ENCODE results near the gene CRLF3.

Gene CRLF3

GRCh38 chr17:30824002-30824355 lies 513 bp downstream of the CRLF3 start:
- H3K4me1 ChIP-seq (ENCODE audit: control insufficient read depth, insufficient read depth, low read length), result peaks cover 22% of the 10 kb centered on the region
- H3K4me3 ChIP-seq (ENCODE audit: low read depth, low read length), result peak overlapping the region; percentile 93
- no peaks in the 10 kb centered on the region for H3K9me3 ChIP-seq (ENCODE audit: control insufficient read depth, insufficient read depth, low read depth, low read length)
- POLR2A ChIA-PET, result interaction anchor here (0.5 to 2.1 kb wide), 10 partner anchors 13 to 533 kb away, joined by 3 to 9 read pairs (median 4); partner anchors contain the start of gene BLMH
- peak overlapping the region; percentile 95 for H3K27ac ChIP-seq (ENCODE audit: extremely low read depth, low read depth, low read length)
- CTCF ChIA-PET, result interaction anchor here (0.6 to 3.0 kb wide), 9 partner anchors 13 to 720 kb away, joined by 3 to 19 read pairs (median 3); no protein-coding TSS in a partner anchor
- H3K36me3 ChIP-seq (ENCODE audit: control insufficient read depth in 2 of 2, insufficient read depth in 1 of 2, low read length in 2 of 2), result peaks cover 0 to 4% of the 10 kb centered on the region in 2 experiments; a peak in 2 of 3 replicates
- TF ChIP-seq REPIN1 (tag by site-specific recombination; IDR thresholded peaks at IDR 0.05; ENCODE audit: low read depth), result no peak
- TF ChIP-seq, protein P1, sequence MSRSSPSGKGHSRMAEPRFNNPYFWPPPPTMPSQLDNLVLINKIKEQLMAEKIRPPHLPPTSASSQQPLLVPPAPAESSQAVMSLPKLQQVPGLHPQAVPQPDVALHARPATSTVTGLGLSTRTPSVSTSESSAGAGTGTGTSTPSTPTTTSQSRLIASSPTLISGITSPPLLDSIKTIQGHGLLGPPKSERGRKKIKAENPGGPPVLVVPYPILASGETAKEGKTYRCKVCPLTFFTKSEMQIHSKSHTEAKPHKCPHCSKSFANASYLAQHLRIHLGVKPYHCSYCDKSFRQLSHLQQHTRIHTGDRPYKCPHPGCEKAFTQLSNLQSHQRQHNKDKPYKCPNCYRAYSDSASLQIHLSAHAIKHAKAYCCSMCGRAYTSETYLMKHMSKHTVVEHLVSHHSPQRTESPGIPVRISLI (tag by site-specific recombination; IDR thresholded peaks at IDR 0.05), result no peak
- TF ChIP-seq ZNF560 (tag by site-specific recombination; IDR thresholded peaks at IDR 0.05; ENCODE audit: borderline replicate concordance), result no peak
- TF ChIP-seq ZNF610 (tag by site-specific recombination; IDR thresholded peaks at IDR 0.05; ENCODE audit: borderline replicate concordance), result no peak; the same call in 1 of the 2 replicates
- TF ChIP-seq ZNF274 (IDR thresholded peaks at IDR 0.05; ENCODE audit: low read length), result no peak
- no peak for TF ChIP-seq ZNF274 (tag by site-specific recombination; IDR thresholded peaks at IDR 0.05; ENCODE audit: borderline replicate concordance)
- TF ChIP-seq ZNF623 (tag by site-specific recombination; IDR thresholded peaks at IDR 0.05), result no peak
- TF ChIP-seq ZFHX2 (tag by site-specific recombination; conservative IDR thresholded peaks at IDR 0.05), result peak; percentile 81
- TF ChIP-seq, protein P2, sequence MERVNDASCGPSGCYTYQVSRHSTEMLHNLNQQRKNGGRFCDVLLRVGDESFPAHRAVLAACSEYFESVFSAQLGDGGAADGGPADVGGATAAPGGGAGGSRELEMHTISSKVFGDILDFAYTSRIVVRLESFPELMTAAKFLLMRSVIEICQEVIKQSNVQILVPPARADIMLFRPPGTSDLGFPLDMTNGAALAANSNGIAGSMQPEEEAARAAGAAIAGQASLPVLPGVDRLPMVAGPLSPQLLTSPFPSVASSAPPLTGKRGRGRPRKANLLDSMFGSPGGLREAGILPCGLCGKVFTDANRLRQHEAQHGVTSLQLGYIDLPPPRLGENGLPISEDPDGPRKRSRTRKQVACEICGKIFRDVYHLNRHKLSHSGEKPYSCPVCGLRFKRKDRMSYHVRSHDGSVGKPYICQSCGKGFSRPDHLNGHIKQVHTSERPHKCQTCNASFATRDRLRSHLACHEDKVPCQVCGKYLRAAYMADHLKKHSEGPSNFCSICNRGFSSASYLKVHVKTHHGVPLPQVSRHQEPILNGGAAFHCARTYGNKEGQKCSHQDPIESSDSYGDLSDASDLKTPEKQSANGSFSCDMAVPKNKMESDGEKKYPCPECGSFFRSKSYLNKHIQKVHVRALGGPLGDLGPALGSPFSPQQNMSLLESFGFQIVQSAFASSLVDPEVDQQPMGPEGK (tag by site-specific recombination; IDR thresholded peaks at IDR 0.05), result no peak; the same call in none of the 2 replicates
- TF ChIP-seq, protein P3, sequence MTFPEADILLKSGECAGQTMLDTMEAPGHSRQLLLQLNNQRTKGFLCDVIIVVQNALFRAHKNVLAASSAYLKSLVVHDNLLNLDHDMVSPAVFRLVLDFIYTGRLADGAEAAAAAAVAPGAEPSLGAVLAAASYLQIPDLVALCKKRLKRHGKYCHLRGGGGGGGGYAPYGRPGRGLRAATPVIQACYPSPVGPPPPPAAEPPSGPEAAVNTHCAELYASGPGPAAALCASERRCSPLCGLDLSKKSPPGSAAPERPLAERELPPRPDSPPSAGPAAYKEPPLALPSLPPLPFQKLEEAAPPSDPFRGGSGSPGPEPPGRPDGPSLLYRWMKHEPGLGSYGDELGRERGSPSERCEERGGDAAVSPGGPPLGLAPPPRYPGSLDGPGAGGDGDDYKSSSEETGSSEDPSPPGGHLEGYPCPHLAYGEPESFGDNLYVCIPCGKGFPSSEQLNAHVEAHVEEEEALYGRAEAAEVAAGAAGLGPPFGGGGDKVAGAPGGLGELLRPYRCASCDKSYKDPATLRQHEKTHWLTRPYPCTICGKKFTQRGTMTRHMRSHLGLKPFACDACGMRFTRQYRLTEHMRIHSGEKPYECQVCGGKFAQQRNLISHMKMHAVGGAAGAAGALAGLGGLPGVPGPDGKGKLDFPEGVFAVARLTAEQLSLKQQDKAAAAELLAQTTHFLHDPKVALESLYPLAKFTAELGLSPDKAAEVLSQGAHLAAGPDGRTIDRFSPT (tag by site-specific recombination; IDR thresholded peaks at IDR 0.05), result 0 out of 2 replicates have a peak, but pooled peaks have one; percentile 45
- TF ChIP-seq MYNN (tag by site-specific recombination; IDR thresholded peaks at IDR 0.05; ENCODE audit: borderline replicate concordance), result no peak
- no peak for TF ChIP-seq ZXDB (tag by site-specific recombination; IDR thresholded peaks at IDR 0.05)
- no peak for TF ChIP-seq ZNF776 (tag by site-specific recombination; IDR thresholded peaks at IDR 0.05; ENCODE audit: borderline replicate concordance)
- TF ChIP-seq ZNF785 (tag by site-specific recombination; IDR thresholded peaks at IDR 0.05), result no peak
- peak; percentile 83 for TF ChIP-seq ZNF366 (tag by site-specific recombination; conservative IDR thresholded peaks at IDR 0.05)
- TF ChIP-seq YY1 (tag by site-specific recombination; IDR thresholded peaks at IDR 0.05), result no peak
- peak; percentile 54 for TF ChIP-seq GLIS1 (tag by site-specific recombination; IDR thresholded peaks at IDR 0.05)
- TF ChIP-seq ZNF843 (tag by site-specific recombination; IDR thresholded peaks at IDR 0.05), result 0 out of 2 replicates have a peak, but pooled peaks have one; percentile 19
- TF ChIP-seq, protein P4, sequence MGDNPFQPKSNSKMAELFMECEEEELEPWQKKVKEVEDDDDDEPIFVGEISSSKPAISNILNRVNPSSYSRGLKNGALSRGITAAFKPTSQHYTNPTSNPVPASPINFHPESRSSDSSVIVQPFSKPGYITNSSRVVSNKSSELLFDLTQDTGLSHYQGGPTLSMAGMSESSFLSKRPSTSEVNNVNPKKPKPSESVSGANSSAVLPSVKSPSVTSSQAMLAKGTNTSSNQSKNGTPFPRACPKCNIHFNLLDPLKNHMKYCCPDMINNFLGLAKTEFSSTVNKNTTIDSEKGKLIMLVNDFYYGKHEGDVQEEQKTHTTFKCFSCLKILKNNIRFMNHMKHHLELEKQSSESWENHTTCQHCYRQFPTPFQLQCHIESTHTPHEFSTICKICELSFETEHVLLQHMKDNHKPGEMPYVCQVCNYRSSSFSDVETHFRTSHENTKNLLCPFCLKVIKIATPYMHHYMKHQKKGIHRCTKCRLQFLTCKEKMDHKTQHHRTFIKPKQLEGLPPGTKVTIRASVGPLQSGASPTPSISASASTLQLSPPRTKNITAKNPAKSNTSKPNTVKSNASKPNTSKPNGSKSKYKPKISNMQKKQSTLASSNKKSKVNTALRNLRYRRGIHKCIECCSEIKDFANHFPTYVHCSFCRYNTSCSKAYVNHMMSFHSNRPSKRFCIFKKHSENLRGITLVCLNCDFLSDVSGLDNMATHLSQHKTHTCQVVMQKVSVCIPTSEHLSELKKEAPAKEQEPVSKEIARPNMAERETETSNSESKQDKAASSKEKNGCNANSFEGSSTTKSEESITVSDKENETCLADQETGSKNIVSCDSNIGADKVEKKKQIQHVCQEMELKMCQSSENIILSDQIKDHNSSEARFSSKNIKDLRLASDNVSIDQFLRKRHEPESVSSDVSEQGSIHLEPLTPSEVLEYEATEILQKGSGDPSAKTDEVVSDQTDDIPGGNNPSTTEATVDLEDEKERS (tag by site-specific recombination; IDR thresholded peaks at IDR 0.05), result no peak
- TF ChIP-seq, protein P5, sequence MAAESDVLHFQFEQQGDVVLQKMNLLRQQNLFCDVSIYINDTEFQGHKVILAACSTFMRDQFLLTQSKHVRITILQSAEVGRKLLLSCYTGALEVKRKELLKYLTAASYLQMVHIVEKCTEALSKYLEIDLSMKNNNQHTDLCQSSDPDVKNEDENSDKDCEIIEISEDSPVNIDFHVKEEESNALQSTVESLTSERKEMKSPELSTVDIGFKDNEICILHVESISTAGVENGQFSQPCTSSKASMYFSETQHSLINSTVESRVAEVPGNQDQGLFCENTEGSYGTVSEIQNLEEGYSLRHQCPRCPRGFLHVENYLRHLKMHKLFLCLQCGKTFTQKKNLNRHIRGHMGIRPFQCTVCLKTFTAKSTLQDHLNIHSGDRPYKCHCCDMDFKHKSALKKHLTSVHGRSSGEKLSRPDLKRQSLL (tag by site-specific recombination; IDR thresholded peaks at IDR 0.05), result no peak
- 0 out of 2 replicates have a peak, but pooled peaks have one; percentile 16 for TF ChIP-seq ZNF558 (tag by site-specific recombination; IDR thresholded peaks at IDR 0.05)
- peak; percentile 88 for TF ChIP-seq SP3 (tag by site-specific recombination; IDR thresholded peaks at IDR 0.05)
- TF ChIP-seq, protein P6, sequence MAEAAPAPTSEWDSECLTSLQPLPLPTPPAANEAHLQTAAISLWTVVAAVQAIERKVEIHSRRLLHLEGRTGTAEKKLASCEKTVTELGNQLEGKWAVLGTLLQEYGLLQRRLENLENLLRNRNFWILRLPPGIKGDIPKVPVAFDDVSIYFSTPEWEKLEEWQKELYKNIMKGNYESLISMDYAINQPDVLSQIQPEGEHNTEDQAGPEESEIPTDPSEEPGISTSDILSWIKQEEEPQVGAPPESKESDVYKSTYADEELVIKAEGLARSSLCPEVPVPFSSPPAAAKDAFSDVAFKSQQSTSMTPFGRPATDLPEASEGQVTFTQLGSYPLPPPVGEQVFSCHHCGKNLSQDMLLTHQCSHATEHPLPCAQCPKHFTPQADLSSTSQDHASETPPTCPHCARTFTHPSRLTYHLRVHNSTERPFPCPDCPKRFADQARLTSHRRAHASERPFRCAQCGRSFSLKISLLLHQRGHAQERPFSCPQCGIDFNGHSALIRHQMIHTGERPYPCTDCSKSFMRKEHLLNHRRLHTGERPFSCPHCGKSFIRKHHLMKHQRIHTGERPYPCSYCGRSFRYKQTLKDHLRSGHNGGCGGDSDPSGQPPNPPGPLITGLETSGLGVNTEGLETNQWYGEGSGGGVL (tag by site-specific recombination; IDR thresholded peaks at IDR 0.05), result peak; percentile 93
- TF ChIP-seq ZBTB8A (tag by site-specific recombination; IDR thresholded peaks at IDR 0.05), result no peak
- no peak for TF ChIP-seq ZNF830 (tag by site-specific recombination; IDR thresholded peaks at IDR 0.05; ENCODE audit: low read depth)
- no peak for TF ChIP-seq ZNF585B (tag by site-specific recombination; IDR thresholded peaks at IDR 0.05)
- no peak for TF ChIP-seq ZFP3 (tag by site-specific recombination; IDR thresholded peaks at IDR 0.05; ENCODE audit: low read depth)
- TF ChIP-seq ZNF629 (tag by site-specific recombination; IDR thresholded peaks at IDR 0.05), result no peak

Data from HEK293 (cell line).